ENCODE measurements around the gene ADAMTS17. TPM values are rescaled to one million over a fixed set of nuclear protein-coding genes. Genes with fewer than 3 reads are reported as not detected.

The ADAMTS17 gene
- total RNA-seq, 1 experiment from 2014 or later: 1.6 TPM

DNA sequence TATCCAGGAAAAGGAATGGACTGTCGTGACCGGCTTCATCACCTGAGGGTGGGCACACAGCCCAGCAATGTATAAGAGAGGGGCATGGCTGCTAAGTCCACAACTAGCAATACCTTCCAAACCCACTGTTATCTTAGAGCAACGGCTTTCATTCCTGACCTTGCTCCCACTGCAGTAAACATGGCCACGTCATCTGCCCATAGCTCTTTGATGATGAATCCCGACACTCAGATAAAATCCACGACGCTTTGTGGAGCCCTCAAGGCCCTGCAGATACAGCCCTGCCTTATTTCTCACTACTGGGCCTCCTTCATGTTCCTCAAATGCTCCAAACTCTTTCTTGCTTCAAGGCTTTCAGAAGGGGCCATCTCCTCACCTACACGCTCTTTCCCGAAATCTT, 114.0 kb downstream of the ADAMTS17 start:
- no TSS peak for BruUV-seq (replicated peaks)
- ChIA-PET CTCF (no interaction called here), POLR2A (no interaction called here)
- Histone ChIP-seq H3K4me3 (ENCODE audit: low read depth in 2 of 2, low read length in 2 of 2) (no peak overlapping the region), H3K9me3 (ENCODE audit: control insufficient read depth, insufficient read depth, low read depth, low read length) (no peaks in the 10 kb centered on the region), H3K4me1 (ENCODE audit: control insufficient read depth, insufficient read depth, low read length) (no peaks in the 10 kb centered on the region), H3K27me3 (ENCODE audit: control insufficient read depth, insufficient read depth, low read length) (no peaks in the 10 kb centered on the region), H3K27ac (ENCODE audit: low read length) (no peak overlapping the region), H3K36me3 (ENCODE audit: control insufficient read depth, insufficient read depth, low read length) (no peaks in the 10 kb centered on the region)
- DNase-seq (ENCODE audit: low read depth, low spot score) (no peak), ATAC-seq (no peak)
- intact Hi-C loops (cut with micrococcal nuclease; ENCODE audit: unreplicated experiment): no loop called here
- TF ChIP-seq TCF7L2 (IDR thresholded peaks at IDR 0.05; ENCODE audit: low read depth, low read length): no peak
- no peak for TF ChIP-seq SIN3A (IDR thresholded peaks at IDR 0.05; ENCODE audit: borderline replicate concordance, insufficient read depth, low read depth, low read length)
- TF ChIP-seq, protein P1, sequence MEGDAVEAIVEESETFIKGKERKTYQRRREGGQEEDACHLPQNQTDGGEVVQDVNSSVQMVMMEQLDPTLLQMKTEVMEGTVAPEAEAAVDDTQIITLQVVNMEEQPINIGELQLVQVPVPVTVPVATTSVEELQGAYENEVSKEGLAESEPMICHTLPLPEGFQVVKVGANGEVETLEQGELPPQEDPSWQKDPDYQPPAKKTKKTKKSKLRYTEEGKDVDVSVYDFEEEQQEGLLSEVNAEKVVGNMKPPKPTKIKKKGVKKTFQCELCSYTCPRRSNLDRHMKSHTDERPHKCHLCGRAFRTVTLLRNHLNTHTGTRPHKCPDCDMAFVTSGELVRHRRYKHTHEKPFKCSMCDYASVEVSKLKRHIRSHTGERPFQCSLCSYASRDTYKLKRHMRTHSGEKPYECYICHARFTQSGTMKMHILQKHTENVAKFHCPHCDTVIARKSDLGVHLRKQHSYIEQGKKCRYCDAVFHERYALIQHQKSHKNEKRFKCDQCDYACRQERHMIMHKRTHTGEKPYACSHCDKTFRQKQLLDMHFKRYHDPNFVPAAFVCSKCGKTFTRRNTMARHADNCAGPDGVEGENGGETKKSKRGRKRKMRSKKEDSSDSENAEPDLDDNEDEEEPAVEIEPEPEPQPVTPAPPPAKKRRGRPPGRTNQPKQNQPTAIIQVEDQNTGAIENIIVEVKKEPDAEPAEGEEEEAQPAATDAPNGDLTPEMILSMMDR (IDR thresholded peaks at IDR 0.05): no peak
- TF ChIP-seq, protein P2, sequence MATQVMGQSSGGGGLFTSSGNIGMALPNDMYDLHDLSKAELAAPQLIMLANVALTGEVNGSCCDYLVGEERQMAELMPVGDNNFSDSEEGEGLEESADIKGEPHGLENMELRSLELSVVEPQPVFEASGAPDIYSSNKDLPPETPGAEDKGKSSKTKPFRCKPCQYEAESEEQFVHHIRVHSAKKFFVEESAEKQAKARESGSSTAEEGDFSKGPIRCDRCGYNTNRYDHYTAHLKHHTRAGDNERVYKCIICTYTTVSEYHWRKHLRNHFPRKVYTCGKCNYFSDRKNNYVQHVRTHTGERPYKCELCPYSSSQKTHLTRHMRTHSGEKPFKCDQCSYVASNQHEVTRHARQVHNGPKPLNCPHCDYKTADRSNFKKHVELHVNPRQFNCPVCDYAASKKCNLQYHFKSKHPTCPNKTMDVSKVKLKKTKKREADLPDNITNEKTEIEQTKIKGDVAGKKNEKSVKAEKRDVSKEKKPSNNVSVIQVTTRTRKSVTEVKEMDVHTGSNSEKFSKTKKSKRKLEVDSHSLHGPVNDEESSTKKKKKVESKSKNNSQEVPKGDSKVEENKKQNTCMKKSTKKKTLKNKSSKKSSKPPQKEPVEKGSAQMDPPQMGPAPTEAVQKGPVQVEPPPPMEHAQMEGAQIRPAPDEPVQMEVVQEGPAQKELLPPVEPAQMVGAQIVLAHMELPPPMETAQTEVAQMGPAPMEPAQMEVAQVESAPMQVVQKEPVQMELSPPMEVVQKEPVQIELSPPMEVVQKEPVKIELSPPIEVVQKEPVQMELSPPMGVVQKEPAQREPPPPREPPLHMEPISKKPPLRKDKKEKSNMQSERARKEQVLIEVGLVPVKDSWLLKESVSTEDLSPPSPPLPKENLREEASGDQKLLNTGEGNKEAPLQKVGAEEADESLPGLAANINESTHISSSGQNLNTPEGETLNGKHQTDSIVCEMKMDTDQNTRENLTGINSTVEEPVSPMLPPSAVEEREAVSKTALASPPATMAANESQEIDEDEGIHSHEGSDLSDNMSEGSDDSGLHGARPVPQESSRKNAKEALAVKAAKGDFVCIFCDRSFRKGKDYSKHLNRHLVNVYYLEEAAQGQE (IDR thresholded peaks at IDR 0.05; ENCODE audit: insufficient read depth in 1 of 2, low read depth in 2 of 2, low read length in 1 of 2): no peak
- TF ChIP-seq POLR2AphosphoS5 (IDR thresholded peaks at IDR 0.05; ENCODE audit: low read depth, low read length): no peak
- in situ Hi-C loops (cut with HindIII; ENCODE audit: low pct_unique_long_range_greater_than_20kb, low sequenced_read_pairs): no loop called here

DNA sequence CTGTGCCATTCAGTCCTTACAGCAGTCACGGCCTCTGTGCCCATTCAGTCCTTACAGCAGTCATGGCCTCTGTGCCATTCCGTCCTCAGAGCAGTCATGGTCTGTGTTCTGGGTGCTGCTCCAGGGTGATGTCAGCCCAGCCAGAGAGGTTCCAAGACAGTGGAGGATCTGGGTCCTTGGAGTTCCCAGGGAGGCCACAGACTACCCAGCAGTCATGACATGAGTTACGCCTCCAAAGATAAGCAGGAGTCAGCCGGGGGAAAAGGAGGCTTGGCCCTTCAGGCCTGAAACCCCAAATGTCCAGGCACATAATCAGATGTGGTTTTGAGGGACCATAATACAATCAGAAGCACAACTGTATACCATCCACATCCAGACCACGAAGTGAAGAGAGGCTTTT, 115.7 kb downstream of the ADAMTS17 start:
- intact Hi-C loops (cut with micrococcal nuclease; ENCODE audit: unreplicated experiment): no loop called here

More for the DNA sequence above, 115.7 kb downstream of the ADAMTS17 start:
- H3K27me3 ChIP-seq (ENCODE audit: control insufficient read depth, insufficient read depth, low read length): no peaks in the 10 kb centered on the region
- no TSS peak for BruUV-seq (replicated peaks)
- ChIA-PET CTCF (no interaction called here), POLR2A (no interaction called here)
- DNase-seq (ENCODE audit: low read depth, low spot score) (no peak), ATAC-seq (no peak)
- TF ChIP-seq, protein P2 (IDR thresholded peaks at IDR 0.05; ENCODE audit: insufficient read depth in 1 of 2, low read depth in 2 of 2, low read length in 1 of 2): no peak
- TF ChIP-seq TCF7L2 (IDR thresholded peaks at IDR 0.05; ENCODE audit: low read depth, low read length) (no peak), SIN3A (IDR thresholded peaks at IDR 0.05; ENCODE audit: borderline replicate concordance, insufficient read depth, low read depth, low read length) (no peak), POLR2AphosphoS5 (IDR thresholded peaks at IDR 0.05; ENCODE audit: low read depth, low read length) (no peak)
- TF ChIP-seq, protein P1 (IDR thresholded peaks at IDR 0.05): no peak
- H3K27ac ChIP-seq (ENCODE audit: low read length): no peak overlapping the region
- H3K9me3 ChIP-seq (ENCODE audit: control insufficient read depth, insufficient read depth, low read depth, low read length): no peaks in the 10 kb centered on the region
- no peaks in the 10 kb centered on the region for H3K4me1 ChIP-seq (ENCODE audit: control insufficient read depth, insufficient read depth, low read length)
- in situ Hi-C loops (cut with HindIII; ENCODE audit: low pct_unique_long_range_greater_than_20kb, low sequenced_read_pairs): no loop called here
- no peak overlapping the region for H3K4me3 ChIP-seq (ENCODE audit: low read depth in 2 of 2, low read length in 2 of 2)
- no peaks in the 10 kb centered on the region for H3K36me3 ChIP-seq (ENCODE audit: control insufficient read depth, insufficient read depth, low read length)
